Measurements from ENCODE around the gene XRCC3.

The XRCC3 gene

DNA sequence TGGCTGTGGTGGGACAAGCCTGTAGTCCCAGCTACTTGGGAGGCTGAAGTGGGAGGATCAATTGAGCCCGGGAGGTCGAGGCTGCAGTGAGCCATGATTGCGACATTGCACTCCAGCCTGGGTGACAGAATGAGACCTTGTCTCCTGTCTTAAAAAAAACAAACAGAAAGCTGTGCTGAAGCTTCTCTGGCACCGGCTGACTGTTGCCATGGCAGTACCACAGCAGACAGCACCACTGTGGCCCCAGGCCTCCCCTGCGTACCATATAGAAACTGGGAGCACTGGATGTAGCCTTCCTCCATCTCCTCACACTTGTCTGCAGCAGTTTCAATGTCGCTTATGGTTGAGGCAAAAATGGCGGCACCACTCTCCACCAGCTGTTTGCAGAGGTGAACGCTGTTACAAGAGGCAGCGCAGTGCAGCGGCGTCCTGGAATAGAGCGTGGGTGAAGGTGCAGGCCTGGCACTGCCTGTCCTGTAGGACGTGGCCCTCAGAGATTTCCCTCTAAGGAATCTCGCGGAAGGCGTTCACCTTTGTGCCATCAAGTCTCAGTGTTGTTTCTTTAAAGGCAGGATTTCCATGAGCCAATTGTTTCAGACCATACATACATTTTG, 22.3 kb upstream of the XRCC3 start:
- Histone ChIP-seq H3K27ac (ENCODE audit: low read depth, low read length) (no peak overlapping the region), H3K9me3 (ENCODE audit: low read length) (no peaks in the 10 kb centered on the region), H3K36me3 (ENCODE audit: insufficient read depth, low read length) (peaks cover 25% of the 10 kb centered on the region), H3K27me3 (ENCODE audit: control insufficient read depth in 1 of 2, insufficient read depth in 2 of 2, low read length in 2 of 2) (no peaks in the 10 kb centered on the region), H3K4me3 (ENCODE audit: low read depth in 1 of 2, low read length in 2 of 2) (no peak overlapping the region), H3K4me1 (ENCODE audit: insufficient read depth, low read length) (peaks cover 14% of the 10 kb centered on the region), H3K9ac (ENCODE audit: low read length) (no peak overlapping the region)

DNA sequence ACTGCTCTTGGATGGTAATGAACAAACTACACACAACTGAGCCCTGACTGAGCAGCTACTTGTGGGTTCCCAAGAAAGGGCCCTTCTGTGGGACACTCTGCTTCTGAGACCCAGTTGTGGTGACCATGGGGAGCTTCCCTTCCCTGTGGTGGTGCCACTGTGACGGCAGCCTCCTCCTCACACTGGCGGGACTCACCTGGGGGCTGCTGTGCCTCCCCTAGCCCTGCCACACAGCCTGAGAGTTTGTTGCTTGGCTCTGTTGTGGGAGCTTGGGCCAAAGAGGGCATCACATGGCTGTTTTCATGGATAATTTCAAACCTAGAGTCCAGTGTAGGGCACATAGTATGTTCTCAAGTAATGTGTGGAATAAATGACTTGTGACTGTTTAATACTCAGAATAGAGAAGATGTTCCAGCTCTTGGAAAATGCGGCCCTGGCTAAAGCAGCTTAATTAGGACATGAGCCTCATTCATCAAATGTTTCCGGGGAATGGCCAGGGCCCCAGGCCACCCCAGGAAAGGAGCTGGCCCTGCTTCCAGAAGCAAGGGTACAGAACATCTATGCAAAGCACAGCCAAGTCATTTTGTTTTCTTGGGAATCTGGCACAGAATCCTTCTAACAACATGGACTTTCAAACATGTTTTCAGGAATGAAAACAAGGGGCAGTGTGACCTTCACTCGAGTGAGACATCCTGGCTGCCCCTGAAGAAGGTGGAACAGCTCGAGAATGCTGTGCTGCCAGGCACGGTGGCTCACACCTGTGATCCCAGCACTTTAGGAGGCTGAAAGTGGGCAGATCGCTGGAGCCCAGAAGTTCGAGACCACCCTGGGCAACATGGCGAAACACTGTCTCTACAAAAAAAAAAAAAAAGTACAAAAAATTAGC, 21.5 kb upstream of the XRCC3 start:
- Histone ChIP-seq H3K36me3 (ENCODE audit: insufficient read depth, low read length) (peaks cover 32% of the 10 kb centered on the region), H3K4me1 (ENCODE audit: insufficient read depth, low read length) (peaks cover 14% of the 10 kb centered on the region), H3K4me3 (ENCODE audit: low read depth in 1 of 2, low read length in 2 of 2) (no peak overlapping the region), H3K27me3 (ENCODE audit: control insufficient read depth in 1 of 2, insufficient read depth in 2 of 2, low read length in 2 of 2) (no peaks in the 10 kb centered on the region), H3K27ac (ENCODE audit: low read depth, low read length) (no peak overlapping the region), H3K9ac (ENCODE audit: low read length) (no peak overlapping the region), H3K9me3 (ENCODE audit: low read length) (no peaks in the 10 kb centered on the region)

DNA sequence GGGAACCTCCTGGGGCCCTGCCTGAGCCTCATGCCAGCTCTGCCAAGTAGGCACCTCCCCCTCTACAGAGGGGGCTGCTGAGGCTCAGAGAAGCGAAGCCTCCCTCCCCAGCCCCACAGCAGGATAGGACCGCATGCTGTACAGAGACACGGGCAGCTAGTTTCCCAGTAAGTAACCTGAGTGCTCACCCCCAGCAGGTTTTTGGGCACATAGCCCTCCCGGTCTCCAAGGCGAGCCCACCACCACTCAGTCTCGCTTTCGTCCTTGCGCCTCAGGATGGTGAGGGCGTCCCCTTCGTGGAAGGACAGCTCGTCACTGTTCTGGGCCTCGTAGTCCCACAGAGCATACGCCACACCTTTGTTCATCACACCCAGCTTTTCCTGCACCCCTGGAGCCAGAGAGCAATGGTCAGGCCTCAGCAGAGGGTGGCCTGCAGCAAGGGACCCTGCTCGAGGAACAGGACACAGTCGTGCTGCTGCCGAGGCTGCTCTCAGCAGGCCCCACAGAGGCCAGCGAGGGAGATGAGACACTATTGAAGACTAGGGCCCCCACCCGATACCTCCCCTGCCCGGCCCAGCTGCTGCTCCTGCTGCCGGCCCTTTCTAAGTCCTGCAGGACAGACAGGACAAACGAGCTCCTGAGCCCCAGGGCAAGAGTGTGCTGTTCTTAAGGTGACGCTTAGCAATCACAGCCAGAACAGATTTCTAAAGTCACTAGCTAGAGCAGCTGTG, 20.7 kb upstream of the XRCC3 start:
- Histone ChIP-seq H3K4me1 (ENCODE audit: insufficient read depth, low read length) (peaks cover 14% of the 10 kb centered on the region), H3K9ac (ENCODE audit: low read length) (no peak overlapping the region), H3K4me3 (ENCODE audit: low read depth in 1 of 2, low read length in 2 of 2) (no peak overlapping the region)

GRCh38 chr14:103735439-103735814, 20.2 kb upstream of the XRCC3 start:
- Histone ChIP-seq H3K4me3 (ENCODE audit: low read depth in 1 of 2, low read length in 2 of 2) (no peak overlapping the region), H3K36me3 (ENCODE audit: insufficient read depth, low read length) (peaks cover 28% of the 10 kb centered on the region), H3K9me3 (ENCODE audit: low read length) (no peaks in the 10 kb centered on the region), H3K27ac (ENCODE audit: low read depth, low read length) (no peak overlapping the region), H3K4me1 (ENCODE audit: insufficient read depth, low read length) (peaks cover 14% of the 10 kb centered on the region), H3K27me3 (ENCODE audit: control insufficient read depth in 1 of 2, insufficient read depth in 2 of 2, low read length in 2 of 2) (no peaks in the 10 kb centered on the region), H3K9ac (ENCODE audit: low read length) (no peak overlapping the region)

More for the DNA sequence above, 20.7 kb upstream of the XRCC3 start:
- Histone ChIP-seq H3K27me3 (ENCODE audit: control insufficient read depth in 1 of 2, insufficient read depth in 2 of 2, low read length in 2 of 2) (no peaks in the 10 kb centered on the region), H3K9me3 (ENCODE audit: low read length) (no peaks in the 10 kb centered on the region), H3K27ac (ENCODE audit: low read depth, low read length) (no peak overlapping the region), H3K36me3 (ENCODE audit: insufficient read depth, low read length) (peaks cover 28% of the 10 kb centered on the region)

- H3K27me3 ChIP-seq (ENCODE audit: control insufficient read depth in 1 of 2, insufficient read depth in 2 of 2, low read length in 2 of 2), result no peaks in the 10 kb centered on the region
- H3K36me3 ChIP-seq (ENCODE audit: insufficient read depth, low read length), result peaks cover 31% of the 10 kb centered on the region
- peaks cover 14% of the 10 kb centered on the region for H3K4me1 ChIP-seq (ENCODE audit: insufficient read depth, low read length)
- no peak overlapping the region for H3K4me3 ChIP-seq (ENCODE audit: low read depth in 1 of 2, low read length in 2 of 2)
- no peak overlapping the region for H3K27ac ChIP-seq (ENCODE audit: low read depth, low read length)
- no peaks in the 10 kb centered on the region for H3K9me3 ChIP-seq (ENCODE audit: low read length)
- H3K9ac ChIP-seq (ENCODE audit: low read length), result no peak overlapping the region
Observed at GRCh38 chr14:103735022-103735421, 19.8 kb upstream of the XRCC3 start.

- H3K4me1 ChIP-seq (ENCODE audit: insufficient read depth, low read length), result peaks cover 14% of the 10 kb centered on the region
- H3K36me3 ChIP-seq (ENCODE audit: insufficient read depth, low read length), result peaks cover 39% of the 10 kb centered on the region
- H3K9me3 ChIP-seq (ENCODE audit: low read length), result no peaks in the 10 kb centered on the region
- no peaks in the 10 kb centered on the region for H3K27me3 ChIP-seq (ENCODE audit: control insufficient read depth in 1 of 2, insufficient read depth in 2 of 2, low read length in 2 of 2)
- no peak overlapping the region for H3K4me3 ChIP-seq (ENCODE audit: low read depth in 1 of 2, low read length in 2 of 2)
- no peak overlapping the region for H3K9ac ChIP-seq (ENCODE audit: low read length)
- H3K27ac ChIP-seq (ENCODE audit: low read depth, low read length), result no peak overlapping the region
Observed at GRCh38 chr14:103734081-103734888, 19.0 kb upstream of the XRCC3 start.

GRCh38 chr14:103733651-103734050, 18.4 kb upstream of the XRCC3 start:
- Histone ChIP-seq H3K4me3 (ENCODE audit: low read depth in 1 of 2, low read length in 2 of 2) (no peak overlapping the region), H3K27me3 (ENCODE audit: control insufficient read depth in 1 of 2, insufficient read depth in 2 of 2, low read length in 2 of 2) (no peaks in the 10 kb centered on the region), H3K36me3 (ENCODE audit: insufficient read depth, low read length) (peaks cover 45% of the 10 kb centered on the region), H3K9me3 (ENCODE audit: low read length) (no peaks in the 10 kb centered on the region), H3K4me1 (ENCODE audit: insufficient read depth, low read length) (peaks cover 14% of the 10 kb centered on the region), H3K27ac (ENCODE audit: low read depth, low read length) (no peak overlapping the region), H3K9ac (ENCODE audit: low read length) (no peak overlapping the region)

DNA sequence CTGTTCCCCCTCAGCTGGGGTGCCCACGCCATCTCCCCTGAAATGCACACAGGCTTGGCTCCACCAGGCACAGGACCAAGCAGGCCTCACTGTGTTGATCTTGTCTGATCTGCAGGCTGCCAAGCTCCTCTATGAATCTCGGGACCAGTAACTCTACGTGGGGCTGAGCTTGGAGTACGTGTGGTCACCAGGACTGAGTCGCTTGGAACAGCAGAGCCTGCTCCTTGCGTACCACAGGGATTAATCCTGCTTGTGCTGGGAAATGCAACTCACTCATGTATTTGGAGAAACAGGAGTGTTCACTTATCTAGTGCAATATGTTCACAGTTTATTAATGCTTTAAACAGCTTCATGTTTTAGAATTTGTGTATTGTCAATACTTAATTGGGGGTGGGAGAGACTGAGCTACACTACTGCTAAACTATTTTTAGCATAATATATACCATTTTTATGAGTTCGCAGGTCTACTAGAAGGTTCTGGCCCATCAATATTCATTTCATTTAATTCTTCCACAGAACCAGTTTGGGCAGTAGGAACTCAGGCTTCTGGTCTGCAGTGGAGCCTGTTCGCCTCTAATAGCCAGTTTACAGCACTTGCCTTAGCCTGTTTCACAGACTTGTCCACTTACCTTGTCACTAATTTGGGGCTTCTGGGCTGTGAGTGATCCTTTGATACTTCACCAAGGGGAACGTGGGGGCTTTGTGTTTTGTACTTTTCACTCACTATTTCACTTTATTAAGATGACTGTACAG, 17.8 kb upstream of the XRCC3 start:
- H3K4me1 ChIP-seq (ENCODE audit: insufficient read depth, low read length), result peaks cover 14% of the 10 kb centered on the region
- H3K27ac ChIP-seq (ENCODE audit: low read depth, low read length), result no peak overlapping the region
- peaks cover 51% of the 10 kb centered on the region for H3K36me3 ChIP-seq (ENCODE audit: insufficient read depth, low read length)
- H3K4me3 ChIP-seq (ENCODE audit: low read depth in 1 of 2, low read length in 2 of 2), result no peak overlapping the region
- no peaks in the 10 kb centered on the region for H3K27me3 ChIP-seq (ENCODE audit: control insufficient read depth in 1 of 2, insufficient read depth in 2 of 2, low read length in 2 of 2)
- no peak overlapping the region for H3K9ac ChIP-seq (ENCODE audit: low read length)
- H3K9me3 ChIP-seq (ENCODE audit: low read length), result no peaks in the 10 kb centered on the region

DNA sequence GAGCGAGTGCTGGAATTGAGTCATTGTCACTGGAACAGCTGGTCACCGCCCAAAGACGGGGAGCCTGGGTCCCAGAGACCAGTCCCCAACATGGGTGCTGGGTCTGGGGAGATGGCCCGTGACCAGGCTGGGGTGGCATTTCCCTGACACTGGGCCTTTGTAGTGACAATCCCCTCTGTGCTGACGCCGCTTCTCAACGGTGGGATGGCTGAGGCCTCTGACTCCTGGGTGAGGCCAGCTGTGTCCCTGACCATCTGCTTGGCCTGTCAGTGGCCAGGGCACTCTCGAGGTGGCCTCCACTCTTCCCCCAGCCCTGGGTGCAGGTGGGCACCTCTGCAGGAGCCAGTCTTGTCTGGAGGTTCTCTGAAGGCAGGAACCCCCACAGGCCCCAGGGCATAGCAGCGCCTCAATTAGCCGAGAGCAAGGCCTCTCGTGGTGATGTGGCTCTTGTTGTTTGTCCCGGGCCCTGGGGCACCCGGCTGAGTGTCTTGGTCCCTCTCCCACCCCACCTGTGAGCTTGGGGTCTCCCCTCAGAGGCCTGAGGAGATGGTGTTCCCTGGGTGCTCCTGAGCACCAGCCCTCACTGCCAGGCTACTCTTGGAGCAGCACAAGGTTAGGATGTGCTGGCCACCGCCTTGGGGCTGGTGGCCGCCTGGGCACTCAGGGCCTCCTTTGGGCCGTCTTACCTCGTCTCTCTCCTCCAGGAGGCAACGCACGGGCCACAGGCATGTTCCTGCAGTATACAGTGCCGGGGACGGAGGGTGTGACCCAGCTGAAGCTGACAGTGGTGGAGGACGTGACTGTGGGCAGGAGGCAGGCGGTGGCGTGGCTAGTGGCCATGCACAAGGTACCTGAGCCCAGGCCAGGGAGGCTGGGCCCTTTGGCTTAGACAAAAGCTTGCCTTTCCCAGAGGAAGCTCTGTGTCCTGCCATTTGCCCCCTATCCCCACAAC, 16.9 kb upstream of the XRCC3 start:
- no peak overlapping the region for H3K9ac ChIP-seq (ENCODE audit: low read length)
- no peaks in the 10 kb centered on the region for H3K9me3 ChIP-seq (ENCODE audit: low read length)
- H3K4me3 ChIP-seq (ENCODE audit: low read depth in 1 of 2, low read length in 2 of 2), result no peak overlapping the region
- H3K4me1 ChIP-seq (ENCODE audit: insufficient read depth, low read length), result peaks cover 14% of the 10 kb centered on the region
- peaks cover 53% of the 10 kb centered on the region for H3K36me3 ChIP-seq (ENCODE audit: insufficient read depth, low read length)
- H3K27ac ChIP-seq (ENCODE audit: low read depth, low read length), result no peak overlapping the region
- H3K27me3 ChIP-seq (ENCODE audit: control insufficient read depth in 1 of 2, insufficient read depth in 2 of 2, low read length in 2 of 2), result no peaks in the 10 kb centered on the region

DNA sequence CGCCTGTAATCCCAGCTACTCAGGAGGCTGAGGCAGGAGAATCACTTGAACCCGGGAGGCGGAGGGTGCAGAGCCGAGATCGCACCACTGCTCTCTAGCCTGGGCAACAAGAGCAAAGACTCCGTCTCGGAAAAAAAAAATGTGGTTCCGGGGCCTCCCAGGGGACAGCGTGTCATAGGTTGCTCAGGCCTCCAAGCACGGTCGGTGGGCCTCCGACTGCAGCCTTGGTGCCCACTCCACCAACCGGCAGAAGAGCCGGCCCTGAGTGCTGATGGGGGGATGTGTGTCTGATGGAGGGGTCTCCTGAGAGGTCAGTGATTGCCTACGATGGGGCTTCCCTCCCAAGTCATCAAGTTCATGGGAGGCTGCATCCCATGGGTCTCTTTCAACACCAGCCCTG, 16.2 kb upstream of the XRCC3 start:
- Histone ChIP-seq H3K4me3 (ENCODE audit: low read depth in 1 of 2, low read length in 2 of 2) (no peak overlapping the region), H3K27me3 (ENCODE audit: control insufficient read depth in 1 of 2, insufficient read depth in 2 of 2, low read length in 2 of 2) (no peaks in the 10 kb centered on the region), H3K9me3 (ENCODE audit: low read length) (no peaks in the 10 kb centered on the region), H3K27ac (ENCODE audit: low read depth, low read length) (no peak overlapping the region), H3K36me3 (ENCODE audit: insufficient read depth, low read length) (peaks cover 53% of the 10 kb centered on the region), H3K4me1 (ENCODE audit: insufficient read depth, low read length) (peaks cover 10% of the 10 kb centered on the region), H3K9ac (ENCODE audit: low read length) (no peak overlapping the region)
